ENCODE measurements around the gene ZBTB42. TPM values are rescaled to one million over a fixed set of nuclear protein-coding genes. Genes with fewer than 3 reads are reported as not detected.
"Not testable (repeated sequence)": the region's sequence is repeated elsewhere in the genome, so short reads cannot be mapped to it uniquely, and the experiment has no call there.

The ZBTB42 gene
- total RNA-seq, 1 donor from 2014 or later: 4.9 TPM

GRCh38 chr14:104806625-104807465 lies 5.9 kb downstream of the ZBTB42 start:
- peaks cover 5% of the 10 kb centered on the region for H3K4me1 Mint-ChIP-seq
- intact Hi-C loops (cut with micrococcal nuclease): no loop called here
- no peak overlapping the region for H3K27ac Mint-ChIP-seq
- DNase-seq: no peak
- no peaks in the 10 kb centered on the region for H3K27me3 Mint-ChIP-seq
- H3K4me3 Mint-ChIP-seq: no peak overlapping the region
- peaks cover 4% of the 10 kb centered on the region for H3K36me3 Mint-ChIP-seq (ENCODE audit: low read depth)
- peaks cover 6% of the 10 kb centered on the region for H3K9me3 Mint-ChIP-seq

- no peak overlapping the region for H3K4me3 Mint-ChIP-seq
Observed at GRCh38 chr14:104808456-104808855, 7.6 kb downstream of the ZBTB42 start.

GRCh38 chr14:104810316-104810715 lies 9.4 kb downstream of the ZBTB42 start:
- Mint-ChIP-seq H3K4me3 (no peak overlapping the region), H3K27ac (no peak overlapping the region), H3K9me3 (peaks cover 6% of the 10 kb centered on the region), H3K4me1 (peaks cover 10% of the 10 kb centered on the region), H3K27me3 (no peaks in the 10 kb centered on the region), H3K36me3 (ENCODE audit: low read depth) (peaks cover 4% of the 10 kb centered on the region)
- intact Hi-C loops (cut with micrococcal nuclease): no loop called here
- DNase-seq: no peak

More at GRCh38 chr14:104808456-104808855, 7.6 kb downstream of the ZBTB42 start:
- peaks cover 2% of the 10 kb centered on the region for H3K4me1 Mint-ChIP-seq
- H3K27me3 Mint-ChIP-seq: no peaks in the 10 kb centered on the region
- DNase-seq: no peak
- peaks cover 4% of the 10 kb centered on the region for H3K36me3 Mint-ChIP-seq (ENCODE audit: low read depth)
- H3K27ac Mint-ChIP-seq: no peak overlapping the region
- H3K9me3 Mint-ChIP-seq: peaks cover 6% of the 10 kb centered on the region
- intact Hi-C loops (cut with micrococcal nuclease): no loop called here

GRCh38 chr14:104813286-104813685 lies 12.4 kb downstream of the ZBTB42 start:
- Mint-ChIP-seq H3K27me3 (no peaks in the 10 kb centered on the region), H3K4me1 (peaks cover 12% of the 10 kb centered on the region), H3K36me3 (ENCODE audit: low read depth) (peaks cover 9% of the 10 kb centered on the region), H3K27ac (no peak overlapping the region), H3K9me3 (no peaks in the 10 kb centered on the region), H3K4me3 (no peak overlapping the region)
- DNase-seq: no peak
- intact Hi-C loops (cut with micrococcal nuclease): no loop called here

GRCh38 chr14:104814701-104815100 lies 13.8 kb downstream of the ZBTB42 start:
- H3K4me1 Mint-ChIP-seq: peaks cover 12% of the 10 kb centered on the region
- DNase-seq; H3K36me3 Mint-ChIP-seq (ENCODE audit: low read depth); intact Hi-C loops (cut with micrococcal nuclease); H3K27me3 Mint-ChIP-seq; H3K9me3 Mint-ChIP-seq: not testable (repeated sequence)
- H3K4me3 Mint-ChIP-seq: peak overlapping the region; percentile 96
- H3K27ac Mint-ChIP-seq: peak overlapping the region; percentile 95

- H3K27ac Mint-ChIP-seq: peak overlapping the region; percentile 95
- DNase-seq: no peak
- peak overlapping the region; percentile 96 for H3K4me3 Mint-ChIP-seq
- intact Hi-C loops (cut with micrococcal nuclease): no loop called here
- H3K27me3 Mint-ChIP-seq: no peaks in the 10 kb centered on the region
- peaks cover 12% of the 10 kb centered on the region for H3K4me1 Mint-ChIP-seq
- H3K36me3 Mint-ChIP-seq (ENCODE audit: low read depth): peaks cover 10% of the 10 kb centered on the region
- H3K9me3 Mint-ChIP-seq: no peaks in the 10 kb centered on the region
Observed at GRCh38 chr14:104816616-104816884, 15.6 kb downstream of the ZBTB42 start.

GRCh38 chr14:104817930-104818713 lies 17.2 kb downstream of the ZBTB42 start:
- intact Hi-C loops (cut with micrococcal nuclease): no loop called here
- H3K36me3 Mint-ChIP-seq (ENCODE audit: low read depth): peaks cover 8% of the 10 kb centered on the region
- no peaks in the 10 kb centered on the region for H3K27me3 Mint-ChIP-seq
- peaks cover 12% of the 10 kb centered on the region for H3K4me1 Mint-ChIP-seq
- DNase-seq: peak; percentile 56
- no peak overlapping the region for H3K27ac Mint-ChIP-seq
- H3K4me3 Mint-ChIP-seq: no peak overlapping the region
- no peaks in the 10 kb centered on the region for H3K9me3 Mint-ChIP-seq

- peak; percentile 56 for DNase-seq
- no peak overlapping the region for H3K4me3 Mint-ChIP-seq
- no peaks in the 10 kb centered on the region for H3K27me3 Mint-ChIP-seq
- H3K4me1 Mint-ChIP-seq: peaks cover 12% of the 10 kb centered on the region
- peaks cover 2% of the 10 kb centered on the region for H3K9me3 Mint-ChIP-seq
- no peak overlapping the region for H3K27ac Mint-ChIP-seq
- intact Hi-C loops (cut with micrococcal nuclease): no loop called here
- H3K36me3 Mint-ChIP-seq (ENCODE audit: low read depth): peaks cover 8% of the 10 kb centered on the region
Observed at GRCh38 chr14:104818714-104819161, 17.8 kb downstream of the ZBTB42 start.

GRCh38 chr14:104819361-104819781 lies 18.5 kb downstream of the ZBTB42 start:
- peaks cover 6% of the 10 kb centered on the region for H3K4me1 Mint-ChIP-seq
- no peak overlapping the region for H3K4me3 Mint-ChIP-seq
- H3K27me3 Mint-ChIP-seq: peaks cover 5% of the 10 kb centered on the region
- DNase-seq: peak; percentile 55
- no peak overlapping the region for H3K27ac Mint-ChIP-seq
- peaks cover 10% of the 10 kb centered on the region for H3K36me3 Mint-ChIP-seq (ENCODE audit: low read depth)
- intact Hi-C loops (cut with micrococcal nuclease): no loop called here
- H3K9me3 Mint-ChIP-seq: peaks cover 8% of the 10 kb centered on the region

- H3K4me1 Mint-ChIP-seq: peaks cover 8% of the 10 kb centered on the region
- peaks cover 17% of the 10 kb centered on the region for H3K27me3 Mint-ChIP-seq
- peaks cover 12% of the 10 kb centered on the region for H3K36me3 Mint-ChIP-seq (ENCODE audit: low read depth)
- peaks cover 15% of the 10 kb centered on the region for H3K9me3 Mint-ChIP-seq
- DNase-seq: peak; percentile 48
- intact Hi-C loops (cut with micrococcal nuclease): no loop called here
- no peak overlapping the region for H3K27ac Mint-ChIP-seq
- H3K4me3 Mint-ChIP-seq: no peak overlapping the region
Observed at GRCh38 chr14:104820669-104821228, 19.8 kb downstream of the ZBTB42 start.

GRCh38 chr14:104821229-104821945 lies 20.5 kb downstream of the ZBTB42 start:
- Mint-ChIP-seq H3K36me3 (ENCODE audit: low read depth) (peaks cover 11% of the 10 kb centered on the region), H3K4me3 (no peak overlapping the region), H3K27me3 (peaks cover 18% of the 10 kb centered on the region), H3K9me3 (peaks cover 15% of the 10 kb centered on the region), H3K4me1 (peaks cover 11% of the 10 kb centered on the region), H3K27ac (no peak overlapping the region)
- intact Hi-C loops (cut with micrococcal nuclease): no loop called here
- DNase-seq: peak; percentile 54

- H3K27ac Mint-ChIP-seq: no peak overlapping the region
- H3K4me1 Mint-ChIP-seq: peaks cover 10% of the 10 kb centered on the region
- intact Hi-C loops (cut with micrococcal nuclease): no loop called here
- H3K4me3 Mint-ChIP-seq: no peak overlapping the region
- H3K27me3 Mint-ChIP-seq: peaks cover 21% of the 10 kb centered on the region
- no peak for DNase-seq
- H3K36me3 Mint-ChIP-seq (ENCODE audit: low read depth): peaks cover 11% of the 10 kb centered on the region
- H3K9me3 Mint-ChIP-seq: peaks cover 15% of the 10 kb centered on the region
Observed at GRCh38 chr14:104821971-104822608, 21.2 kb downstream of the ZBTB42 start.

All from activated CD4-positive, alpha-beta T cell treated with anti-CD3 and anti-CD28 coated beads, Interleukin-2, amount 10 ng/mL, durations not matched to agents 24 days and 14 days (primary cell).